ENCODE measurements around the gene KCNIP1. TPM values are rescaled to one million over a fixed set of nuclear protein-coding genes. Genes with fewer than 3 reads are reported as not detected.

Gene KCNIP1
- polyA plus RNA-seq, 3 donors = not detected

DNA sequence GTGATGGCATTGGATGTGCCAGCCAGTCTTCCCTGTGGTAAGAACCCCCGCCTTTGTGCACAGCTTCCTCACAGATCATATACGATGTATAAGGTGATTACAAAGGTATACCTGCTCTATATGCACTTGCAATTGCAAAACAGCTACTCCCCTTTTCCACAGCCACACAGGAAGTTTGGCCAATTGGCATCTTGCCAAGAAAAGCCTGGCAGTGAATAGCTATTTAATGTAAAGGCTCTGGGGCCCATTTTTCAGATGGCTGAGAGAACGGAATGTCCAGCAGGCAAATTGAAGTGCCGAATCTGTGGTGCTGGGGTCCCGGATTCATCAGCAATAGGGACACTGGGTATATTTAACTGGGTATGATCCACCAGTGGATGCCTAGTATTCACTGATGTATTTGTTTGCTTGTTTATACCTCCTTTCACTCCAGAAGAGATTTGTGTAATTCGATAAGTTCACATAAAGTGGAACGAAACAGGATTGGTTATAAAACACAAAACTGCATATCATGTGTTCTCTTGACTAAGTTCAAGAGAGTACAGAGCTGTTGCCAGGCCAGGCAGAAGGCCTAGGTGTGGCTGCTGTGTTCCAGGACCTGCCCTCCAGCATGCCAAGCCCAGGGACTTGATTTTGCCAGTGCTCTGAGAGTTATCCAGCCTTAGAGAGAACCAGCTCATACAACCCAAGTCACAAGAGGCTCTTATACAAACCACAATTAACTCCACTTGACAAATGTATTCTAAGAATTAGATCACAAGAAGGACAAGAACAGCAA, 252.0 kb downstream of the KCNIP1 start:
- H3K27me3 Mint-ChIP-seq (ENCODE audit: low read depth in 3 of 3) = peaks cover 4 to 13% (median 6%) of the 10 kb centered on the region in 3 donors
- Histone ChIP-seq H3K9ac (ENCODE audit: insufficient read depth, low read length, poor library complexity, severe bottlenecking) (no peak overlapping the region), H3K9me3 (replicated peaks in 1 of 2; ENCODE audit: control insufficient read depth in 1 of 2, insufficient read depth in 1 of 2, low read length in 2 of 2) (no peaks in the 10 kb centered on the region), H3K4me1 (ENCODE audit: control insufficient read depth in 1 of 2, insufficient read depth in 2 of 2, low read length in 2 of 2) (no peaks in the 10 kb centered on the region), H3K27me3 (ENCODE audit: control insufficient read depth in 2 of 2, insufficient read depth in 2 of 2, low read length in 2 of 2) (no peaks in the 10 kb centered on the region), H3K4me2 (replicated peaks; ENCODE audit: extremely low read depth, low read length, poor library complexity, severe bottlenecking) (no peak overlapping the region), H3K36me3 (replicated peaks in 1 of 2; ENCODE audit: control insufficient read depth in 1 of 2, insufficient read depth in 2 of 2, low read length in 2 of 2) (no peaks in the 10 kb centered on the region), H3K4me3 (replicated peaks in 1 of 3; ENCODE audit: low read depth in 2 of 3, low read length in 3 of 3) (no peak overlapping the region), H3K79me2 (ENCODE audit: insufficient read depth, low read length) (no peaks in the 10 kb centered on the region), H4K20me1 (ENCODE audit: insufficient read depth, low read length) (no peaks in the 10 kb centered on the region), H3K27ac (ENCODE audit: low read depth in 1 of 2, low read length in 2 of 2) (no peak overlapping the region), H2AFZ (ENCODE audit: insufficient read depth, low read depth, low read length, poor library complexity, severe bottlenecking) (no peak overlapping the region)
- TF ChIP-seq, protein P1, sequence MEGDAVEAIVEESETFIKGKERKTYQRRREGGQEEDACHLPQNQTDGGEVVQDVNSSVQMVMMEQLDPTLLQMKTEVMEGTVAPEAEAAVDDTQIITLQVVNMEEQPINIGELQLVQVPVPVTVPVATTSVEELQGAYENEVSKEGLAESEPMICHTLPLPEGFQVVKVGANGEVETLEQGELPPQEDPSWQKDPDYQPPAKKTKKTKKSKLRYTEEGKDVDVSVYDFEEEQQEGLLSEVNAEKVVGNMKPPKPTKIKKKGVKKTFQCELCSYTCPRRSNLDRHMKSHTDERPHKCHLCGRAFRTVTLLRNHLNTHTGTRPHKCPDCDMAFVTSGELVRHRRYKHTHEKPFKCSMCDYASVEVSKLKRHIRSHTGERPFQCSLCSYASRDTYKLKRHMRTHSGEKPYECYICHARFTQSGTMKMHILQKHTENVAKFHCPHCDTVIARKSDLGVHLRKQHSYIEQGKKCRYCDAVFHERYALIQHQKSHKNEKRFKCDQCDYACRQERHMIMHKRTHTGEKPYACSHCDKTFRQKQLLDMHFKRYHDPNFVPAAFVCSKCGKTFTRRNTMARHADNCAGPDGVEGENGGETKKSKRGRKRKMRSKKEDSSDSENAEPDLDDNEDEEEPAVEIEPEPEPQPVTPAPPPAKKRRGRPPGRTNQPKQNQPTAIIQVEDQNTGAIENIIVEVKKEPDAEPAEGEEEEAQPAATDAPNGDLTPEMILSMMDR (IDR thresholded peaks at IDR 0.05) = no peak
- DNase-seq = no peak
- H3K4me1 Mint-ChIP-seq = peaks cover 3% of the 10 kb centered on the region
- H3K9me3 Mint-ChIP-seq = peaks cover 0 to 4% (median 0%) of the 10 kb centered on the region in 7 donors
- WGBS (ENCODE audit: insufficient coverage) = 100% methylated on average over 3 of the region's 7 CpGs
- H3K27ac Mint-ChIP-seq = no peak overlapping the region
- H3K4me3 Mint-ChIP-seq = no peak overlapping the region
- H3K36me3 Mint-ChIP-seq = no peaks in the 10 kb centered on the region
- intact Hi-C loops (cut with micrococcal nuclease) = no loop called here

DNA sequence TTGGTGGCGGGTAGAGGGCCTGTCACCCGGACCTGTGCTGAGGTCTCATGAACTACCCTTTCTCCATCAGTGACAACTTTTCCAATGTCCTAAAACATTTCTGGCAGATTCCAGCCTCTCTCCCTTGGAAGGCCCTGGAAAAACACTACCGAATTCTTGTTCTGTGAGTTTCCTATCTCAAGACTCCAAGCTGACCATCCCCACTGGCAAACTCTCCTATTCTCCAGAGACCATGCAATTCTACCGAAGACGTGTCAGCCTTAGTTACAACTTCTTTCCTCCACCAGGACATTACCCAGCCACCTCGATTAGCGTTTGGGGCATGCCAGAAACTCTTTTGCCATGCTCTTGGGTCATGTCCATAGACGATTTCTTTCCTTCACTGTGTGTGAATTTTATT, 252.9 kb downstream of the KCNIP1 start:
- no peaks in the 10 kb centered on the region for H3K36me3 ChIP-seq (replicated peaks in 1 of 2; ENCODE audit: control insufficient read depth in 1 of 2, insufficient read depth in 2 of 2, low read length in 2 of 2)
- no peaks in the 10 kb centered on the region for H3K4me1 ChIP-seq (ENCODE audit: control insufficient read depth in 1 of 2, insufficient read depth in 2 of 2, low read length in 2 of 2)
- no peak overlapping the region for H3K4me3 ChIP-seq (replicated peaks in 1 of 3; ENCODE audit: low read depth in 2 of 3, low read length in 3 of 3)
- H3K4me3 Mint-ChIP-seq = no peak overlapping the region
- H3K27me3 Mint-ChIP-seq (ENCODE audit: low read depth in 3 of 3) = peaks cover 5 to 12% (median 6%) of the 10 kb centered on the region in 3 donors
- no peak overlapping the region for H2AFZ ChIP-seq (ENCODE audit: insufficient read depth, low read depth, low read length, poor library complexity, severe bottlenecking)
- WGBS (ENCODE audit: insufficient coverage) = 100% methylated on average over 1 of the region's 8 CpGs
- peaks cover 0 to 4% (median 0%) of the 10 kb centered on the region in 7 donors for H3K9me3 Mint-ChIP-seq
- no peaks in the 10 kb centered on the region for H3K9me3 ChIP-seq (replicated peaks in 1 of 2; ENCODE audit: control insufficient read depth in 1 of 2, insufficient read depth in 1 of 2, low read length in 2 of 2)
- H3K27ac Mint-ChIP-seq = no peak overlapping the region
- no peak overlapping the region for H3K4me2 ChIP-seq (replicated peaks; ENCODE audit: extremely low read depth, low read length, poor library complexity, severe bottlenecking)
- intact Hi-C loops (cut with micrococcal nuclease) = no loop called here
- no peaks in the 10 kb centered on the region for H3K27me3 ChIP-seq (ENCODE audit: control insufficient read depth in 2 of 2, insufficient read depth in 2 of 2, low read length in 2 of 2)
- peaks cover 3% of the 10 kb centered on the region for H3K4me1 Mint-ChIP-seq
- H3K79me2 ChIP-seq (ENCODE audit: insufficient read depth, low read length) = no peaks in the 10 kb centered on the region
- TF ChIP-seq, protein P1 (IDR thresholded peaks at IDR 0.05) = no peak
- no peak overlapping the region for H3K27ac ChIP-seq (ENCODE audit: low read depth in 1 of 2, low read length in 2 of 2)
- DNase-seq = no peak
- H3K36me3 Mint-ChIP-seq = no peaks in the 10 kb centered on the region
- no peak overlapping the region for H3K9ac ChIP-seq (ENCODE audit: insufficient read depth, low read length, poor library complexity, severe bottlenecking)
- no peaks in the 10 kb centered on the region for H4K20me1 ChIP-seq (ENCODE audit: insufficient read depth, low read length)
